HepG2 (cell line): ENCODE results near the gene KRTAP5-10. TPM values are rescaled to one million over a fixed set of nuclear protein-coding genes. Genes with fewer than 3 reads are reported as not detected.

Source experiments
- ARID5B ChIP-seq: IDR thresholded peaks from 2 replicates; pipeline ENCODE4 v1.4.0; 2020; ENCODE audit warnings: mild to moderate bottlenecking, missing genetic modification reagents
- ELF3 ChIP-seq: IDR thresholded peaks from 2 replicates; pipeline ENCODE4 v1.6.1; 2016; ENCODE audit warnings: missing genetic modification reagents, missing compliant biosample characterization
- ETV5 ChIP-seq: IDR thresholded peaks from 2 replicates; pipeline ENCODE4 v1.6.1; 2018; ENCODE audit warnings: missing biosample characterization, missing genetic modification reagents, inconsistent platforms, borderline replicate concordance
- FOXA3 ChIP-seq: IDR thresholded peaks from 2 replicates; pipeline ENCODE4 v1.6.1; 2016; ENCODE audit warnings: missing genetic modification reagents, missing compliant biosample characterization
- FOXP4 ChIP-seq: sonication (generic); formaldehyde crosslinking; IDR thresholded peaks from 2 replicates; pipeline ENCODE4 v1.4.0; 2020; ENCODE audit warnings: missing genetic modification reagents
- IRF2 ChIP-seq: IDR thresholded peaks from 2 replicates; pipeline ENCODE4 v1.6.1; 2018; ENCODE audit warnings: missing genetic modification reagents, missing compliant biosample characterization
- KAT8 ChIP-seq: IDR thresholded peaks from 2 replicates; pipeline ENCODE4 v1.6.1; 2016; ENCODE audit warnings: missing genetic modification reagents, missing compliant biosample characterization
- MYC ChIP-seq: sonication (generic); formaldehyde crosslinking; IDR thresholded peaks from 2 replicates; pipeline ENCODE4 v1.9.0; 2021; ENCODE audit warnings: missing genetic modification reagents, borderline replicate concordance
- PITX1 ChIP-seq: sonication (generic); formaldehyde crosslinking; IDR thresholded peaks from 2 replicates; pipeline ENCODE4 v1.5.1; 2020; ENCODE audit warnings: mild to moderate bottlenecking, missing genetic modification reagents
- TFE3 ChIP-seq: IDR thresholded peaks from 2 replicates; pipeline ENCODE4 v1.6.1; 2016
- THAP11 ChIP-seq: IDR thresholded peaks from 2 replicates; pipeline ENCODE4 v1.6.1; 2016; ENCODE audit warnings: missing biosample characterization, missing genetic modification reagents
- YY1 ChIP-seq: IDR thresholded peaks from 2 replicates; pipeline ENCODE4 v1.6.1; 2011; ENCODE audit warnings: low read length, low read depth, moderate library complexity, mild to moderate bottlenecking; ENCODE audit not compliant: insufficient read depth, insufficient replicate concordance
- ZBTB20 ChIP-seq: sonication (generic); formaldehyde crosslinking; IDR thresholded peaks from 2 replicates; pipeline ENCODE4 v1.8.1; 2023; ENCODE audit warnings: missing genetic modification reagents, low read depth, mild to moderate bottlenecking, borderline replicate concordance
- ZBTB38 ChIP-seq: sonication (generic); formaldehyde crosslinking; IDR thresholded peaks from 2 replicates; pipeline ENCODE4 v1.5.1; 2020; ENCODE audit warnings: mild to moderate bottlenecking, missing genetic modification reagents
- ZKSCAN5 ChIP-seq: sonication (generic); formaldehyde crosslinking; IDR thresholded peaks from 2 replicates; pipeline ENCODE4 v1.5.1; 2020; ENCODE audit warnings: mild to moderate bottlenecking, missing genetic modification reagents
- ZNF501 ChIP-seq: sonication (generic); formaldehyde crosslinking; IDR thresholded peaks from 2 replicates; pipeline ENCODE4 v1.5.1; 2020; ENCODE audit warnings: mild to moderate bottlenecking, moderate library complexity, missing genetic modification reagents
- polyA plus RNA-seq, 8 experiments: library from polyadenylated mRNA; depleted of rRNA in 3 of 8; stranded (reverse) in 7 of 8; unstranded in 1 of 8; fragments of >200 nt; fragmentation: Illumina TruSeq in 4 of 8; extraction: Trizol in 4 of 8; gene quantifications; 2 replicates each; pipeline versions ENCODE4 v1.2.1 to v1.2.3, GENCODE V29; 2011 to 2016; ENCODE audit warnings: low read depth in 4 of 8, missing spikeins in 1 of 8, mixed read lengths in 1 of 8; ENCODE audit not compliant: insufficient read depth in 1 of 8
- total RNA-seq, 5 experiments: library from RNA; depleted of rRNA; stranded (reverse); fragments of >200 nt; fragmentation: Illumina TruSeq; extraction: Trizol; gene quantifications; 2 replicates each; pipeline ENCODE4 v1.2.3, GENCODE V29; 2016; ENCODE audit warnings: low read depth in 1 of 5
- TF ChIP-seq, protein P1 (sequence below): IDR thresholded peaks from 2 replicates; pipeline ENCODE4 v1.6.1; 2016; ENCODE audit warnings: missing genetic modification reagents, missing compliant biosample characterization
- TF ChIP-seq, protein P2 (sequence below): sonication (generic); formaldehyde crosslinking; IDR thresholded peaks from 2 replicates; pipeline ENCODE4 v1.4.0; 2020; ENCODE audit warnings: missing genetic modification reagents

The KRTAP5-10 gene
- total and polyA plus RNA-seq, 2 of the 13 experiments (the other 11 are each of a cell fraction or from before 2014, with no cell fraction given): not detected

DNA sequence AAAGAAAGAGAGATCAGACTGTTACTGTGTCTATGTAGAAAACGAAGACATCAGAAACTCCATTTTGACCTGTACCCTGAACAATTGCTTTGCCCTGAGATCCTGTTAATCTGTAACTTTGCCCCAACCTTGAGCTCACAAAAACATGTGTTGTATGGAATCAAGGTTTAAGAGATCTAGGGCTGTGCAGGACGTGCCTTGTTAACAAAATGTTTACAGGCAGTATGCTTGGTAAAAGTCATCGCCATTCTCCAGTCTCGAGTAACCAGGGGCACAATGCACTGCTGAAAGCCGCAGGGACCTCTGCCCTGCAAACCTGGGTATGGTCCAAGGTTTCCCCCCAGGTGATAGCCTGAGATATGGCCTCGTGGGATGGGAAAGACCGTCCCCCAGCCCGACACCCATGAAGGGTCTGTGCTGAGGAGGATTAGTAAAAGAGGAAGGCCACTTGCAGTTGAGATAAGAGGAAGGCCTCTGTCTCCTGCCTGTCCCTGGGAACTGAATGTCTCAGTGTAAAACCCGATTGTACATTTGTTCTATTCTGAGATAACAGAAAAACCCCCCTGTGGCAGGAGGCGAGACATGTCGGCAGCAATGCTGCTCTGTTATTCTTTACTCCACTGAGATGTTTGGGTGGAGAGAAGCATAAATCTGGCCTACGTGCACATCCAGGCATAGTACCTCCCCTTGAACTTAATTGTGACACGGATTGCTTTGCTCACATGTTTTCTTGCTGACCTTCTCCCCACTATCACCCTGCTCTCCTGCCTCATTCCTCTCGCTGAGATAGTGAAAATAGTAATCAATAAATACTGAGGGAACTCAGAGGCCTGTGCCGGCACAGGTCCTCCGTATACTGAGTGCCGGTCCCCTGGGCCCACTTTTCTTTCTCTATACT is 30.4 kb upstream of the KRTAP5-10 start (continued):
- TF ChIP-seq ARID5B (CRISPR knock-in tag) (peak; percentile 61), FOXP4 (CRISPR knock-in tag) (peak; percentile 81), FOXA3 (CRISPR knock-in tag) (peak; percentile 56), YY1 (peak; percentile 20), ZBTB20 (CRISPR knock-in tag) (peak; percentile 84; the same call in 1 of the 2 replicates), ZNF501 (CRISPR knock-in tag) (peak; percentile 65), THAP11 (CRISPR knock-in tag) (peak; percentile 22; the same call in 1 of the 2 replicates), ZBTB38 (0 out of 2 replicates have a peak, but pooled peaks have one; percentile 33), ETV5 (CRISPR knock-in tag) (peak; percentile 59; the same call in 1 of the 2 replicates), IRF2 (peak; percentile 29; the same call in 1 of the 2 replicates), ELF3 (CRISPR knock-in tag) (peak; percentile 55), ZKSCAN5 (CRISPR knock-in tag) (peak; percentile 92), MYC (CRISPR knock-in tag) (peak; percentile 62; the same call in 1 of the 2 replicates), TFE3 (CRISPR knock-in tag) (peak; percentile 80; the same call in 1 of the 2 replicates), KAT8 (peak; percentile 23; the same call in 1 of the 2 replicates), PITX1 (peak; percentile 72)
- TF ChIP-seq, protein P1, sequence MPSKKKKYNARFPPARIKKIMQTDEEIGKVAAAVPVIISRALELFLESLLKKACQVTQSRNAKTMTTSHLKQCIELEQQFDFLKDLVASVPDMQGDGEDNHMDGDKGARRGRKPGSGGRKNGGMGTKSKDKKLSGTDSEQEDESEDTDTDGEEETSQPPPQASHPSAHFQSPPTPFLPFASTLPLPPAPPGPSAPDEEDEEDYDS (CRISPR knock-in tag): peak; percentile 73
- TF ChIP-seq, protein P2, sequence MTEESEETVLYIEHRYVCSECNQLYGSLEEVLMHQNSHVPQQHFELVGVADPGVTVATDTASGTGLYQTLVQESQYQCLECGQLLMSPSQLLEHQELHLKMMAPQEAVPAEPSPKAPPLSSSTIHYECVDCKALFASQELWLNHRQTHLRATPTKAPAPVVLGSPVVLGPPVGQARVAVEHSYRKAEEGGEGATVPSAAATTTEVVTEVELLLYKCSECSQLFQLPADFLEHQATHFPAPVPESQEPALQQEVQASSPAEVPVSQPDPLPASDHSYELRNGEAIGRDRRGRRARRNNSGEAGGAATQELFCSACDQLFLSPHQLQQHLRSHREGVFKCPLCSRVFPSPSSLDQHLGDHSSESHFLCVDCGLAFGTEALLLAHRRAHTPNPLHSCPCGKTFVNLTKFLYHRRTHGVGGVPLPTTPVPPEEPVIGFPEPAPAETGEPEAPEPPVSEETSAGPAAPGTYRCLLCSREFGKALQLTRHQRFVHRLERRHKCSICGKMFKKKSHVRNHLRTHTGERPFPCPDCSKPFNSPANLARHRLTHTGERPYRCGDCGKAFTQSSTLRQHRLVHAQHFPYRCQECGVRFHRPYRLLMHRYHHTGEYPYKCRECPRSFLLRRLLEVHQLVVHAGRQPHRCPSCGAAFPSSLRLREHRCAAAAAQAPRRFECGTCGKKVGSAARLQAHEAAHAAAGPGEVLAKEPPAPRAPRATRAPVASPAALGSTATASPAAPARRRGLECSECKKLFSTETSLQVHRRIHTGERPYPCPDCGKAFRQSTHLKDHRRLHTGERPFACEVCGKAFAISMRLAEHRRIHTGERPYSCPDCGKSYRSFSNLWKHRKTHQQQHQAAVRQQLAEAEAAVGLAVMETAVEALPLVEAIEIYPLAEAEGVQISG (CRISPR knock-in tag): peak; percentile 52
